GM23338 (cell line): ENCODE measurements around the gene SPRY1. TPM values are rescaled to one million over a fixed set of nuclear protein-coding genes. Genes with fewer than 3 reads are reported as not detected.

Source experiments
- ATAC-seq: fragments of 200-7000 bp; cut with Tn5 transposase; 3 replicates; pipeline ENCODE4 v1.9.1; 2020
- DNase-seq: peaks from one replicate; pipeline ENCODE4 v3.0.0-alpha.2; 2015; ENCODE audit warnings: low spot score
- H2AFZ ChIP-seq: fragments of 200-600 bp; sonication (generic); 2 replicates; pipeline ENCODE4 v1.8.0; 2016; ENCODE audit warnings: antibody characterized with exemption, mild to moderate bottlenecking, moderate library complexity
- H3F3A ChIP-seq: fragments of 200-600 bp; sonication (generic); replicated peaks from 2 replicates; pipeline ENCODE4 v1.8.0; 2017; ENCODE audit warnings: antibody characterized with exemption, mixed run types, low read depth
- H3K27ac ChIP-seq: fragments of 200-600 bp; sonication (generic); 2 replicates; pipeline ENCODE4 v1.6.1; 2016; ENCODE audit warnings: low read depth
- H3K27me3 ChIP-seq: fragments of 200-600 bp; sonication (generic); 2 replicates; pipeline ENCODE4 v1.8.0; 2016; ENCODE audit warnings: mild to moderate bottlenecking, mixed run types, moderate library complexity; ENCODE audit not compliant: insufficient read depth
- H3K36me3 ChIP-seq: fragments of 200-600 bp; sonication (generic); 2 replicates; pipeline ENCODE4 v1.8.0; 2016; ENCODE audit warnings: mild to moderate bottlenecking; ENCODE audit not compliant: insufficient read depth
- H3K4me1 ChIP-seq: fragments of 200-600 bp; sonication (generic); 2 replicates; pipeline ENCODE4 v1.8.0; 2016; ENCODE audit warnings: mild to moderate bottlenecking, moderate library complexity; ENCODE audit not compliant: insufficient read depth
- H3K4me2 ChIP-seq: fragments of 200-600 bp; sonication (generic); 2 replicates; pipeline ENCODE4 v1.7.1; 2017; ENCODE audit warnings: mixed run types
- H3K4me3 ChIP-seq: fragments of 200-600 bp; sonication (generic); 2 replicates; pipeline ENCODE4 v1.6.1; 2016; ENCODE audit warnings: mixed run types
- H3K79me2 ChIP-seq: fragments of 200-600 bp; sonication (generic); replicated peaks from 2 replicates; pipeline ENCODE4 v1.8.0; 2017; ENCODE audit warnings: mild to moderate bottlenecking; ENCODE audit not compliant: insufficient read depth
- H3K9me2 ChIP-seq: fragments of 200-600 bp; sonication (generic); 2 replicates; pipeline ENCODE4 v1.8.0; 2017; ENCODE audit not compliant: insufficient read depth
- H4K20me1 ChIP-seq: fragments of 200-600 bp; sonication (generic); replicated peaks from 2 replicates; pipeline ENCODE4 v1.8.0; 2017; ENCODE audit warnings: mild to moderate bottlenecking; ENCODE audit not compliant: insufficient read depth
- H3K27ac Mint-ChIP-seq: 2 replicates; pipeline ENCODE4 v1.8.0; 2020; ENCODE audit warnings: inconsistent platforms, mild to moderate bottlenecking, moderate library complexity, mixed read lengths
- H3K27me3 Mint-ChIP-seq: 3 replicates; pipeline ENCODE4 v1.8.0; 2022; ENCODE audit warnings: low read depth, mild to moderate bottlenecking, moderate library complexity, mixed read lengths, inconsistent platforms; ENCODE audit not compliant: insufficient read depth, poor library complexity
- H3K36me3 Mint-ChIP-seq: 3 replicates; pipeline ENCODE4 v1.8.0; 2021; ENCODE audit warnings: low read depth, mild to moderate bottlenecking, inconsistent platforms, moderate library complexity, mixed read lengths
- H3K4me1 Mint-ChIP-seq: 3 replicates; pipeline ENCODE4 v1.8.0; 2020; ENCODE audit warnings: mild to moderate bottlenecking, inconsistent platforms, mixed read lengths
- H3K4me3 Mint-ChIP-seq: 3 replicates; pipeline ENCODE4 v1.8.0; 2021; ENCODE audit warnings: moderate library complexity, mild to moderate bottlenecking, inconsistent platforms, mixed read lengths
- H3K9me3 Mint-ChIP-seq: 3 replicates; pipeline ENCODE4 v1.8.0; 2020; ENCODE audit warnings: moderate library complexity, mild to moderate bottlenecking, inconsistent platforms, mixed read lengths
- EZH2phosphoT487 ChIP-seq: fragments of 200-600 bp; sonication (generic); IDR thresholded peaks from one replicate; pipeline ENCODE4 v1.8.1; 2018; ENCODE audit warnings: antibody characterized with exemption; ENCODE audit not compliant: unreplicated experiment
- JUNB ChIP-seq: IDR thresholded peaks from one replicate; pipeline ENCODE4 v1.6.1; 2016; ENCODE audit warnings: antibody characterized with exemption; ENCODE audit not compliant: unreplicated experiment
- NANOG ChIP-seq: IDR thresholded peaks from 2 replicates; pipeline ENCODE4 v1.6.1; 2016; ENCODE audit warnings: antibody characterized with exemption, borderline replicate concordance
- polyA plus RNA-seq: library from polyadenylated mRNA; unstranded; fragments of >200 nt; fragmentation: Nextera tagmentation; extraction: Ambion mirVana; gene quantifications from 2 replicates; pipeline ENCODE4 v1.2.1, GENCODE V29; 2016
- total RNA-seq: library from RNA; depleted of rRNA; stranded (reverse); fragments of >200 nt; shearing (Covaris generic); gene quantifications from 2 replicates; pipeline ENCODE4 v1.2.3, GENCODE V29; 2014
- TF ChIP-seq, protein P1 (sequence below), 2 experiments: fragments of 200-600 bp in 1 of 2; sonication (generic) in 1 of 2; conservative IDR thresholded peaks; 2 replicates each; pipeline versions ENCODE4 v1.5.1 to v1.6.1; 2016 to 2017; ENCODE audit warnings: antibody characterized with exemption in 2 of 2, low read depth in 2 of 2, mild to moderate bottlenecking in 2 of 2, moderate library complexity in 1 of 2
- TF ChIP-seq, protein P2 (sequence below): fragments of 250-450 bp; sonication (Bioruptor Pico); IDR thresholded peaks from 2 replicates; pipeline ENCODE4 v1.5.0; 2020; ENCODE audit warnings: mild to moderate bottlenecking, moderate library complexity

SPRY1 gene
- total and polyA plus RNA-seq, 2 experiments from 2014 or later, result 62.8 to 103 TPM

DNA sequence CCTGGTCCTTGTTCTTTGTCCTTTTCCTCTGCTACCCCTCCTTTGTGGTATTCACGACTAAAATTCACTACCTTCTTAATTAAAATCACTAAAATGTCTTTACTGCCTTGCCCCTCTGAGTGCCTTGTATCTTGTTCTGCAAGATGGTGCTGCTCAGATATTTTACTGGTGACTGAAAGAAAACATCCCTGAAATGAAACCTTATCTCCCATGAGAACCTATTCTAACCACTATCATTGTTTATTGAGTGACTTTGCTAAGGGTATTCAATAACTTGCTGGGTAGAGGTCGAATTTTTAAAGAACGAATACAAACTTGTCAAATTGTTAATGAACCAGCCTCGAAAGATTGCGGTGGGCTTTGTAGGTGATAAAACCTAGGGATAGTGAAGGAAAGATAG lies 52.8 kb downstream of the SPRY1 start:
- DNase-seq, result no peak
- TF ChIP-seq, protein P1, sequence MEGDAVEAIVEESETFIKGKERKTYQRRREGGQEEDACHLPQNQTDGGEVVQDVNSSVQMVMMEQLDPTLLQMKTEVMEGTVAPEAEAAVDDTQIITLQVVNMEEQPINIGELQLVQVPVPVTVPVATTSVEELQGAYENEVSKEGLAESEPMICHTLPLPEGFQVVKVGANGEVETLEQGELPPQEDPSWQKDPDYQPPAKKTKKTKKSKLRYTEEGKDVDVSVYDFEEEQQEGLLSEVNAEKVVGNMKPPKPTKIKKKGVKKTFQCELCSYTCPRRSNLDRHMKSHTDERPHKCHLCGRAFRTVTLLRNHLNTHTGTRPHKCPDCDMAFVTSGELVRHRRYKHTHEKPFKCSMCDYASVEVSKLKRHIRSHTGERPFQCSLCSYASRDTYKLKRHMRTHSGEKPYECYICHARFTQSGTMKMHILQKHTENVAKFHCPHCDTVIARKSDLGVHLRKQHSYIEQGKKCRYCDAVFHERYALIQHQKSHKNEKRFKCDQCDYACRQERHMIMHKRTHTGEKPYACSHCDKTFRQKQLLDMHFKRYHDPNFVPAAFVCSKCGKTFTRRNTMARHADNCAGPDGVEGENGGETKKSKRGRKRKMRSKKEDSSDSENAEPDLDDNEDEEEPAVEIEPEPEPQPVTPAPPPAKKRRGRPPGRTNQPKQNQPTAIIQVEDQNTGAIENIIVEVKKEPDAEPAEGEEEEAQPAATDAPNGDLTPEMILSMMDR (conservative IDR thresholded peaks at IDR 0.05; ENCODE audit: low read depth in 2 of 2), result no peak
- TF ChIP-seq, protein P2, sequence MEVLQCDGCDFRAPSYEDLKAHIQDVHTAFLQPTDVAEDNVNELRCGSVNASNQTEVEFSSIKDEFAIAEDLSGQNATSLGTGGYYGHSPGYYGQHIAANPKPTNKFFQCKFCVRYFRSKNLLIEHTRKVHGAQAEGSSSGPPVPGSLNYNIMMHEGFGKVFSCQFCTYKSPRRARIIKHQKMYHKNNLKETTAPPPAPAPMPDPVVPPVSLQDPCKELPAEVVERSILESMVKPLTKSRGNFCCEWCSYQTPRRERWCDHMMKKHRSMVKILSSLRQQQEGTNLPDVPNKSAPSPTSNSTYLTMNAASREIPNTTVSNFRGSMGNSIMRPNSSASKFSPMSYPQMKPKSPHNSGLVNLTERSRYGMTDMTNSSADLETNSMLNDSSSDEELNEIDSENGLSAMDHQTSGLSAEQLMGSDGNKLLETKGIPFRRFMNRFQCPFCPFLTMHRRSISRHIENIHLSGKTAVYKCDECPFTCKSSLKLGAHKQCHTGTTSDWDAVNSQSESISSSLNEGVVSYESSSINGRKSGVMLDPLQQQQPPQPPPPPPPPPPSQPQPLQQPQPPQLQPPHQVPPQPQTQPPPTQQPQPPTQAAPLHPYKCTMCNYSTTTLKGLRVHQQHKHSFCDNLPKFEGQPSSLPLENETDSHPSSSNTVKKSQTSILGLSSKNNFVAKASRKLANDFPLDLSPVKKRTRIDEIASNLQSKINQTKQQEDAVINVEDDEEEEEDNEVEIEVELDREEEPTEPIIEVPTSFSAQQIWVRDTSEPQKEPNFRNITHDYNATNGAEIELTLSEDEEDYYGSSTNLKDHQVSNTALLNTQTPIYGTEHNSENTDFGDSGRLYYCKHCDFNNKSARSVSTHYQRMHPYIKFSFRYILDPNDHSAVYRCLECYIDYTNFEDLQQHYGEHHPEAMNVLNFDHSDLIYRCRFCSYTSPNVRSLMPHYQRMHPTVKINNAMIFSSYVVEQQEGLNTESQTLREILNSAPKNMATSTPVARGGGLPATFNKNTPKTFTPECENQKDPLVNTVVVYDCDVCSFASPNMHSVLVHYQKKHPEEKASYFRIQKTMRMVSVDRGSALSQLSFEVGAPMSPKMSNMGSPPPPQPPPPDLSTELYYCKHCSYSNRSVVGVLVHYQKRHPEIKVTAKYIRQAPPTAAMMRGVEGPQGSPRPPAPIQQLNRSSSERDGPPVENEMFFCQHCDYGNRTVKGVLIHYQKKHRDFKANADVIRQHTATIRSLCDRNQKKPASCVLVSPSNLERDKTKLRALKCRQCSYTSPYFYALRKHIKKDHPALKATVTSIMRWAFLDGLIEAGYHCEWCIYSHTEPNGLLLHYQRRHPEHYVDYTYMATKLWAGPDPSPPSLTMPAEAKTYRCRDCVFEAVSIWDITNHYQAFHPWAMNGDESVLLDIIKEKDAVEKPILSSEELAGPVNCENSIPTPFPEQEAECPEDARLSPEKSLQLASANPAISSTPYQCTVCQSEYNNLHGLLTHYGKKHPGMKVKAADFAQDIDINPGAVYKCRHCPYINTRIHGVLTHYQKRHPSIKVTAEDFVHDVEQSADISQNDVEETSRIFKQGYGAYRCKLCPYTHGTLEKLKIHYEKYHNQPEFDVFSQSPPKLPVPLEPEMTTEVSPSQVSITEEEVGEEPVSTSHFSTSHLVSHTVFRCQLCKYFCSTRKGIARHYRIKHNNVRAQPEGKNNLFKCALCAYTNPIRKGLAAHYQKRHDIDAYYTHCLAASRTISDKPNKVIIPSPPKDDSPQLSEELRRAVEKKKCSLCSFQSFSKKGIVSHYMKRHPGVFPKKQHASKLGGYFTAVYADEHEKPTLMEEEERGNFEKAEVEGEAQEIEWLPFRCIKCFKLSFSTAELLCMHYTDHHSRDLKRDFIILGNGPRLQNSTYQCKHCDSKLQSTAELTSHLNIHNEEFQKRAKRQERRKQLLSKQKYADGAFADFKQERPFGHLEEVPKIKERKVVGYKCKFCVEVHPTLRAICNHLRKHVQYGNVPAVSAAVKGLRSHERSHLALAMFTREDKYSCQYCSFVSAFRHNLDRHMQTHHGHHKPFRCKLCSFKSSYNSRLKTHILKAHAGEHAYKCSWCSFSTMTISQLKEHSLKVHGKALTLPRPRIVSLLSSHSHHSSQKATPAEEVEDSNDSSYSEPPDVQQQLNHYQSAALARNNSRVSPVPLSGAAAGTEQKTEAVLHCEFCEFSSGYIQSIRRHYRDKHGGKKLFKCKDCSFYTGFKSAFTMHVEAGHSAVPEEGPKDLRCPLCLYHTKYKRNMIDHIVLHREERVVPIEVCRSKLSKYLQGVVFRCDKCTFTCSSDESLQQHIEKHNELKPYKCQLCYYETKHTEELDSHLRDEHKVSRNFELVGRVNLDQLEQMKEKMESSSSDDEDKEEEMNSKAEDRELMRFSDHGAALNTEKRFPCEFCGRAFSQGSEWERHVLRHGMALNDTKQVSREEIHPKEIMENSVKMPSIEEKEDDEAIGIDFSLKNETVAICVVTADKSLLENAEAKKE (CRISPR knock-in tag), result no peak
- TF ChIP-seq EZH2phosphoT487 (no peak), JUNB (no peak), NANOG (no peak)
- H3K36me3 Mint-ChIP-seq, result no peaks in the 10 kb centered on the region
- H3K36me3 ChIP-seq, result no peaks in the 10 kb centered on the region
- H2AFZ ChIP-seq, result peak overlapping the region; percentile 72; the same call in 1 of the 2 replicates
- no peak for ATAC-seq
- H3K4me1 Mint-ChIP-seq, result peaks cover 16% of the 10 kb centered on the region
- H3K27ac Mint-ChIP-seq, result no peak overlapping the region
- H3K4me2 ChIP-seq, result no peak overlapping the region; the same call in 1 of the 2 replicates
- peaks cover 13% of the 10 kb centered on the region for H3K4me1 ChIP-seq
- H3K27ac ChIP-seq, result no peak overlapping the region
- peaks cover 4% of the 10 kb centered on the region for H3K27me3 Mint-ChIP-seq
- H3F3A ChIP-seq, result no peaks in the 10 kb centered on the region
- no peaks in the 10 kb centered on the region for H3K27me3 ChIP-seq
- no peaks in the 10 kb centered on the region for H3K9me3 Mint-ChIP-seq
- no peaks in the 10 kb centered on the region for H3K79me2 ChIP-seq
- no peak overlapping the region for H3K4me3 Mint-ChIP-seq
- H3K4me3 ChIP-seq, result no peak overlapping the region
- H4K20me1 ChIP-seq, result no peaks in the 10 kb centered on the region
- H3K9me2 ChIP-seq, result no peaks in the 10 kb centered on the region
